HCT116 (cell line): ENCODE results near the gene DEFB131A.
"Not testable (repeated sequence)": the region's sequence is repeated elsewhere in the genome, so short reads cannot be mapped to it uniquely, and the experiment has no call there.

Source experiments
- EZH2 ChIP-seq: fragments of 200-600 bp; sonication (generic); IDR thresholded peaks from 2 replicates; pipeline ENCODE4 v1.6.1; 2017; ENCODE audit warnings: antibody characterized with exemption, mixed run types
- POLR2A ChIP-seq: IDR thresholded peaks from 2 replicates; pipeline ENCODE4 v1.7.0; 2011; ENCODE audit warnings: borderline replicate concordance; ENCODE audit not compliant: insufficient read depth, insufficient read length; ENCODE audit errors: extremely low read depth
- POLR2AphosphoS5 ChIP-seq: IDR thresholded peaks from 2 replicates; pipeline ENCODE4 v1.6.1; 2011; ENCODE audit warnings: mild to moderate bottlenecking, low read depth, low read length, moderate library complexity
- TCF7L2 ChIP-seq: IDR thresholded peaks from 2 replicates; pipeline ENCODE4 v1.7.0; 2011; ENCODE audit warnings: borderline replicate concordance, inconsistent platforms; ENCODE audit not compliant: insufficient read depth, insufficient read length; ENCODE audit errors: extremely low read depth
- ZFX ChIP-seq: fragments of 450-650 bp; IDR thresholded peaks from 2 replicates; pipeline ENCODE4 v1.6.1; 2017
- TF ChIP-seq, protein P1 (sequence below), 3 experiments: fragments of 200-600 bp in 1 of 3; sonication (generic) in 1 of 3; IDR thresholded peaks in 2 of 3; conservative IDR thresholded peaks in 1 of 3; 2 replicates each; pipeline ENCODE4 v1.5.1; 2012 to 2017; ENCODE audit warnings: low read depth in 2 of 3, low read length in 2 of 3, antibody characterized with exemption in 1 of 3, borderline replicate concordance in 1 of 3, control low read depth in 1 of 3, mild to moderate bottlenecking in 1 of 3, mixed read lengths in 1 of 3, mixed run types in 1 of 3, moderate library complexity in 1 of 3; ENCODE audit not compliant: insufficient read depth in 1 of 3
- TF ChIP-seq, protein P2 (sequence below): IDR thresholded peaks from 2 replicates; pipeline ENCODE4 v1.6.1; 2012

DNA sequence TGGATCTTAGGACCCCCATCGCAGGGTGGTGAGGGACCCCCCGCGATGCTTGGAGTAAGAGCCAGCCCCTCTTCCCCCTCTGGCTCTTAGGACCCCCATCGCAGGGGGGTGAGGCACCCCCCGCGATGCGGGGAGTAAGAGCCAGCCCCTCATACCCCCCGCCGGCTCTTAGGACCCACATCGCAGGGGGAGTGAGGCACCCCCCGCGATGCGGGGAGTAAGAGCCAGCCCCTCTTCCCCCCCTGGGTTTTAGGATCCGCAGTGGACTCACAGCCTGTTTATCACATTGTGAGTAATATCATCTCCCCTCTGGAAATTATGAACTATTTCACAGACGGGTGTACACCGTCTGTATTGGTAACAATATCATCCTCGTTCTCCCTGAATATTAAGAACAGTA lies 46.8 kb downstream of the DEFB131A start:
- TF ChIP-seq, protein P1, sequence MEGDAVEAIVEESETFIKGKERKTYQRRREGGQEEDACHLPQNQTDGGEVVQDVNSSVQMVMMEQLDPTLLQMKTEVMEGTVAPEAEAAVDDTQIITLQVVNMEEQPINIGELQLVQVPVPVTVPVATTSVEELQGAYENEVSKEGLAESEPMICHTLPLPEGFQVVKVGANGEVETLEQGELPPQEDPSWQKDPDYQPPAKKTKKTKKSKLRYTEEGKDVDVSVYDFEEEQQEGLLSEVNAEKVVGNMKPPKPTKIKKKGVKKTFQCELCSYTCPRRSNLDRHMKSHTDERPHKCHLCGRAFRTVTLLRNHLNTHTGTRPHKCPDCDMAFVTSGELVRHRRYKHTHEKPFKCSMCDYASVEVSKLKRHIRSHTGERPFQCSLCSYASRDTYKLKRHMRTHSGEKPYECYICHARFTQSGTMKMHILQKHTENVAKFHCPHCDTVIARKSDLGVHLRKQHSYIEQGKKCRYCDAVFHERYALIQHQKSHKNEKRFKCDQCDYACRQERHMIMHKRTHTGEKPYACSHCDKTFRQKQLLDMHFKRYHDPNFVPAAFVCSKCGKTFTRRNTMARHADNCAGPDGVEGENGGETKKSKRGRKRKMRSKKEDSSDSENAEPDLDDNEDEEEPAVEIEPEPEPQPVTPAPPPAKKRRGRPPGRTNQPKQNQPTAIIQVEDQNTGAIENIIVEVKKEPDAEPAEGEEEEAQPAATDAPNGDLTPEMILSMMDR (IDR thresholded peaks at IDR 0.05 in 2 of 3, conservative IDR thresholded peaks at IDR 0.05 in 1 of 3; ENCODE audit: borderline replicate concordance in 1 of 3, insufficient read depth in 1 of 3, low read depth in 2 of 3, low read length in 2 of 3): not testable (repeated sequence)
- not testable (repeated sequence) for TF ChIP-seq EZH2, POLR2AphosphoS5, ZFX, POLR2A, TCF7L2
- TF ChIP-seq, protein P2, sequence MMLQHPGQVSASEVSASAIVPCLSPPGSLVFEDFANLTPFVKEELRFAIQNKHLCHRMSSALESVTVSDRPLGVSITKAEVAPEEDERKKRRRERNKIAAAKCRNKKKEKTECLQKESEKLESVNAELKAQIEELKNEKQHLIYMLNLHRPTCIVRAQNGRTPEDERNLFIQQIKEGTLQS: not testable (repeated sequence)
